ENCODE data around the gene NEUROG1. TPM values are rescaled to one million over a fixed set of nuclear protein-coding genes. Genes with fewer than 3 reads are reported as not detected.
"Not testable (repeated sequence)": the region's sequence is repeated elsewhere in the genome, so short reads cannot be mapped to it uniquely, and the experiment has no call there.

NEUROG1 gene
- total RNA-seq, 1 experiment from 2014 or later, result not detected

- no peak for DNase-seq (ENCODE audit: low read depth)
These were observed 1.5 kb upstream of the NEUROG1 start for GRCh38 chr5:135537271-135537670.

GRCh38 chr5:135535420-135535819 lies 344 bp downstream of the NEUROG1 start:
- DNase-seq (ENCODE audit: low read depth), result no peak

- DNase-seq (ENCODE audit: low read depth), result no peak
These were observed 950 bp downstream of the NEUROG1 start for GRCh38 chr5:135534609-135535419.

GRCh38 chr5:135533794-135534193 lies 2.0 kb downstream of the NEUROG1 start:
- no peak for DNase-seq (ENCODE audit: low read depth)

- no peak for DNase-seq (ENCODE audit: low read depth)
These were observed 2.4 kb downstream of the NEUROG1 start for GRCh38 chr5:135533334-135533733.

- DNase-seq (ENCODE audit: low read depth), result not testable (repeated sequence)
These were observed 6.2 kb downstream of the NEUROG1 start for GRCh38 chr5:135529576-135529975.

GRCh38 chr5:135526924-135527323 lies 8.8 kb downstream of the NEUROG1 start:
- DNase-seq (ENCODE audit: low read depth), result no peak

GRCh38 chr5:135521964-135522363 lies 13.8 kb downstream of the NEUROG1 start:
- DNase-seq (ENCODE audit: low read depth), result no peak

GRCh38 chr5:135517631-135518030 lies 18.1 kb downstream of the NEUROG1 start:
- DNase-seq (ENCODE audit: low read depth), result no peak

GRCh38 chr5:135514116-135514515 lies 21.6 kb downstream of the NEUROG1 start:
- DNase-seq (ENCODE audit: low read depth), result no peak

GRCh38 chr5:135511761-135512575 lies 23.8 kb downstream of the NEUROG1 start:
- no peak for DNase-seq (ENCODE audit: low read depth)

- no peak for DNase-seq (ENCODE audit: low read depth)
These were observed 25.8 kb downstream of the NEUROG1 start for GRCh38 chr5:135509995-135510394.

- DNase-seq (ENCODE audit: low read depth), result no peak
These were observed 27.2 kb downstream of the NEUROG1 start for GRCh38 chr5:135508496-135509005.

- DNase-seq (ENCODE audit: low read depth), result no peak
These were observed 29.8 kb downstream of the NEUROG1 start for GRCh38 chr5:135505973-135506372.

- DNase-seq (ENCODE audit: low read depth), result no peak
These were observed 31.4 kb downstream of the NEUROG1 start for GRCh38 chr5:135504376-135504775.

GRCh38 chr5:135503871-135504270 lies 31.9 kb downstream of the NEUROG1 start:
- DNase-seq (ENCODE audit: low read depth), result no peak

- DNase-seq (ENCODE audit: low read depth), result no peak
These were observed 32.8 kb downstream of the NEUROG1 start for GRCh38 chr5:135502836-135503520.

GRCh38 chr5:135501965-135502364 lies 33.8 kb downstream of the NEUROG1 start:
- no peak for DNase-seq (ENCODE audit: low read depth)

- DNase-seq (ENCODE audit: low read depth), result no peak
These were observed 37.1 kb downstream of the NEUROG1 start for GRCh38 chr5:135498637-135498995.

- DNase-seq (ENCODE audit: low read depth), result no peak
These were observed 37.7 kb downstream of the NEUROG1 start for GRCh38 chr5:135497971-135498636.

- not testable (repeated sequence) for DNase-seq (ENCODE audit: low read depth)
These were observed 40.2 kb downstream of the NEUROG1 start for GRCh38 chr5:135495531-135495930.

- DNase-seq (ENCODE audit: low read depth), result no peak
These were observed 41.6 kb downstream of the NEUROG1 start for GRCh38 chr5:135494196-135494595.

Data from Daoy (cell line).